Glomerular endothelial cell (primary cell): Measurements from ENCODE around the gene SLC19A2. TPM values are rescaled to one million over a fixed set of nuclear protein-coding genes. Genes with fewer than 3 reads are reported as not detected.
A peak's percentile ranks its signal among the peaks of the same experiment; 100 is the strongest.
"Not testable (repeated sequence)": the region's sequence is repeated elsewhere in the genome, so short reads cannot be mapped to it uniquely, and the experiment has no call there.

Source experiments
- DNase-seq: peaks from one replicate; pipeline ENCODE4 v3.0.0-alpha.2; 2011; ENCODE audit warnings: low read depth, low spot score; ENCODE audit errors: extremely low read depth
- total RNA-seq: library from RNA; depleted of rRNA; stranded (reverse); fragments of >200 nt; gene quantifications from 2 replicates; pipeline ENCODE4 v1.2.3, GENCODE V29; 2015

Gene SLC19A2
- total RNA-seq, 1 donor from 2014 or later = 4.0 TPM

DNA sequence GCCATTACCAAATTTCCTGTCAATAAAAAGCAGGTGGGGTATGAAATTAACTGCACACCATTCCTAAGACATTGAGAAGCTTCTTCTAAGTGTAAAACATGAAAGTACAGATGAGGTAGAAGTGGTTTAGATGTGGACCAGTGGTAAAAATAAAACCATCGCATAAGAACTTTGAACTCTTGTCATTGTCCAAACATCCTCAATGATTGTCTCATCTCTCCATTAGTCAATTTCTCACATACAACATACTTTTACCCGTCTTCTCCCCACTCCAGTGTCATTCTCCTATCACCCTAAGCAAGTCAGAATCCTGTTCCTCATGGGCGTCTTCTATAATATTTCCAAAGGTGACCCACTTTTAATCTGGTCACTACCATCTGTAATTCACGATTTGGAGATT, 24.3 kb upstream of the SLC19A2 start:
- DNase-seq = no peak

DNA sequence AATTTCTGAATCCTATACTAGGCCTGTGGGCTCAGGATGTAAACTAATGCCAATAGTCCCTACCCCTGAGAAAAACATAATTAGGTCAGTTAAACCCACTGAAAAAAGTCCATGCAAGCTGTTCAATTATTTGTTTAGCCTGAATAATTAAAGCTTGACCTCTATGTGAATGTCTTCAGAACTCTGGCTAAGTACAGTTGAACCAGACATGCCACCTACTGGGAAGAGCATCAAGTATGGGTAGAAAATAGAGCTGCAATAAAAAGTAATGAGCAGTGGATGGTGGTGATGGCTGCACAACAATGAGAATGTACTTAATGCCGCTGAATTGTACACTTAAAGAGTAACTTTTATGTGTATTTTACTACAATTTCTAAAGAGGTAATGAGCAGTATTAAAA, 23.6 kb upstream of the SLC19A2 start:
- no peak for DNase-seq

DNA sequence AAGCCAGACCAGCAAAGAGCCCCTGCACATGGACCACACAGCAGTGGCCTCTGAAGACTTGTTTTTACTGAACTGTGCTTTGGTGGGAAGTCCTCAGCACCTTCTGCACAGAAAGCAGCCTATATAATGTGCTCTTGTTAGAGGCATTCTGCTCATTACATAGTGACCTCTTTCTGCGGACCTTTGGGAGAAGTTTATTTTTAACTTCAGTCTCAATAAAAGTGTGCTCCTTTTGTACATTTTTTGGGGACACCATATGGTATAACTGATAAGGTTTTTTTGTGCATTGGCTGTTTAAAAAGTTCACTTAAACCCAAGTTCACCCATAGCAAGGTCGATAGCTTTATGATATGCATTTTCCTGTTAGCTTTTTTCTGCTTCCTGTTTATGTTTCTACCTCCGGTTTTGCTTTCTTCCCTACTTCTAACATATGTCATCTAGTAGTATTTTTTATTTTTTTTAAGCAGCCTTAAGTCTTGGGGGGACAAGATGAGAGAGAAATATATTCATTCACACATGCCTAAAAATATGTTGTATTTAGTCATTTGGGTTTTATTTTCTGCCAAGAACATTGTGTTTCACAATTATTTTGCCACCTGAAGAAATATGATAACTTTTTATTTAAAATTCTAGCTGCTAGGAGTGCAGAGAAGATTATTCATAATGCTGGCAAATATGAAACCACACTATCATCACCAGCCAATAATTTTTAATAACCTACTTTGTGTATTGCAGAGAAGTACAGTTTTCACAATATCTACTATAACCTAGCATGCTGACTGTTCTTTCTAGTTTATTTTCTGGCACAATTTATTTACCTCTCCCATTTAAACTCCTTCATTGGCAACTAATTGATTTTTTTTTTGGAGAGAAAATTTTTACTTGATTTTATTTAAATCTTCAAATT, 22.9 kb upstream of the SLC19A2 start:
- DNase-seq = no peak

DNA sequence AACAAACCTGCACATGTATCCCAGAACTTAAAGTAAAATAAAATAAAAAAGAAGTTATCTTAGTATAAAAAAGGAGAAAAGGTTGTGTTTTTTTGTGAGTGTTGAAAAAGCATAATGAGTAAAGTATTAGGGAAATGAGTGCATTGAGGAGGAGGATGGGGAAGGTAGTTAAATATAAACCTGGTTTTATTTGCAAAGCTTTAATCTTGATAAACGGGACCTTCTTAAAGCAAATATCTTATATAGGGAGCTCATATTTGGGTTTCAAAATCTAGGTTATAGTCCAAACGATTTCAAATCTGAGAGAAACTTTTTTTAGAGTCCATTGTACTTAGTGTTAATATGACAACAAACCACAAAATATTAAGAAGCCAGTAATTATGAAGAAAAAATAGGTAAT, 21.7 kb upstream of the SLC19A2 start:
- DNase-seq = no peak

DNA sequence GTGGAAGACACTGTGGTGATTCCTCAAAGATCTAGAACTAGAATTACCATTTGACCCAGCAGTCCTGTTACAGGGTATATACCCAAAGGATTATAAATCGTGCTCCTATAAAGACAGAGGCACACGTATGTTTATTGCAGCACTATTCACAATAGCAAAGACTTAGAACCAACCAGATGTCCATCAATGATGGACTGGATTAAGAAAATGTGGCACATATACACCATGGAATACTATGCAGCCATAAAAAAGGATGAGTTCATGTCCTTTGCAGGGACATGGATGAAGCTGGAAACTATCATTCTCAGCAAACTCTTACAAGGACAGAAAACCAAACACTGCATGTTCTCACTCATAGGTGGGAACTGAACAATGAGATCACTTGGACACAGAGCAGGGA, 17.9 kb upstream of the SLC19A2 start:
- not testable (repeated sequence) for DNase-seq

DNA sequence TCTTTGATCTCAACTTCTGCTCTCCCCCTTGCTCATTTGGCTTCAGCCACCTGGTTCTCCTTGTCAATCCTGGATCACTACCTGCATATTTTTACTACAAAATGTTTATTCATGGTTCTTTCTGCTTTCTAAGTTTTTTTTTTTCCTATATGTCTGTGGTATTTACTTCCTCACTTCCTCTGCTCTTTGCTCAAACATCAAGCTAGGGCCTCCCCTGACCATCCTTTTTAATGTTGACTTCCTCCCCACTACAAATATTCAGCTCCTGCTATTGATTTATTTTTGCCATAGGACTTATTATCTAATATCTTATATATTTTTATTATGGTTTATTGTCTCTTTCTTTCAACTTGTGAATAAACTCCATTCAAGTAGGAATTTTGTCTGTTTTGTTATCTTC, 14.1 kb upstream of the SLC19A2 start:
- DNase-seq = no peak

DNA sequence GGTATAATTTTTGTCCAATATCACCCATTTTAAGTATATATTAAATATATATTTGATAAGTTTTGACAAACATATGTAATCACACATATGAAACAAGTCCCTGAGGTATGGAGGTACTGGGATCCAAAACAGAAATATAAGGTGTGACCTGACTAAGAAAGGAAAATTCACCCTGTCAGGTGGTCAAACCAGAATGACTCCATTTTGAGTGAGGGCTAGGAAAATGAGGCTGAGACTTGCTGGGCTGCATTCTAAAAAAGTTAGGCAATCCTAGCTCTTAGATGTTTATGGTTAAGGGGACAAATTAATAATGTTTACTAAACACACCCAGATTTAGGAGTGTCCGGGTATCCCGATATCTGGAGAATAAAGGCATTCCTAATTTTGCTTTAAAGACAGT, 11.6 kb upstream of the SLC19A2 start:
- no peak for DNase-seq

DNA sequence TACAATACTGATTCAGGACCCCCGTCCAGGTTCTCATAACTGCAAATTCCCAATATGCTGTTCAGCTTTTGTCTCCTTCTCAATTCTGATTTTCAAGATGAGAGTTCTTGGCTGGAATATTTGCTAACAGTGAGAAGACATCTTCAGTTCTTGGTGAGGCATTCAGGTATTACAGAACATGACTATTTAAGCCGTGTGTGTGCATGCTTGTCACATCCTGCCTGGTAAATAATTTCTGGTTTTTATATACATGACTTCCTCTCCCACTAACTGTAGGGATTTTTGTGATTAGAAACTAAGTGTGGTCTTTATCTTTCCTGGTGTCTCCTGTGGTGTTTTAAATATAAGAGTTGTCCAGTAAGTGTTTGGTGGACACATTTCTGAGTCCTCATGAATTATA, 10.2 kb upstream of the SLC19A2 start:
- no peak for DNase-seq

DNA sequence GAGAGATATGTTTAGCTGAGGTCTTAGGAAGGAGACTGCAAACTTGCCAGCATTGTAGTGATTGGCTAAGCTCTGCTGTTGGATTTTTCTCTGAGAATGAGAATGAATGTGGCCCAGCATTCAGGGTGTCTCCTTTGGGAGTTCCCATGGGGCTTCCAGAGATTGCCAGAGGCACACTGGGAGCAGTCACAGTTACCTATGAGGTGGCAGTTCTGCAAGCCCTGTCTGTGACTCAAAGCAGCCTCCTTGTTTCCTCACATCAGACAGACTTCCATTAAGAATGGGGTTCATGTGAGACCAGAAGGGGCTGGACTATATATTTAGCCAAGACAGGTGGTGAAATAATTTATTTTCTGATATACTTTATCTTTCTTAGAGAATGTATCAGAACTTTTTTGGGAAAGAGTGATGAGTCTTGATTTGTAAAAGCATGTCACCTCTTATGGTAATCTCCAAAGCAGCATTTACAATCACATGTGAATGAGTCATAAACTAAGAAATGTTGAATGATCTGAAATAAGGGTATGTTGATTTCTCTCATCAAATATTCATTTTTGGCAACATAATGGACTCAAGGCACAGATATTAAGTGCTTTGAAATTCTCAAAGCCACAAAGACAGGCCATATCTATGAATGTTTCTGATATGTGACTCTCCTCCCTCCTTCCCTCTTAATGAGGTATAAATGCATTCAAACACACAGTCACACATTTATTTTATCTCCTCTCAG, 9.5 kb upstream of the SLC19A2 start:
- no peak for DNase-seq

DNA sequence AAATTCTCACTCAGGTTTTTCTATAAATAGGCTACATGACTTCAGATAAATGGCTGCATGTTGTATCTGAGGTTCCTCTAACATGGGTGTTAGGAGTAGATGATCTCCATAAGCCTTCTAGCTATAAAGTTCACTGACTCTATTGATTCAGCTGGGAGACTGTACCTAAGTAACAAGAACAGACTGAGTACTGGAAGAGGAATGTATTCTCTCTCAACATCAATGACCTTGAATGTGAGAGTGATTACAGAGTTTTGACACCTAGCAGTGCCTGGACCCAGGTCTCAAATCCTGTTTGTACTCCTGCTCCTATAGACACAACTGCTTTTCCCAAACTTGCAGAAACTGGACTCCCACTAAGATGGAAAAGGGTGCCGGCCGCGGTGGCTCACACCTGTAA, 8.6 kb upstream of the SLC19A2 start:
- no peak for DNase-seq

DNA sequence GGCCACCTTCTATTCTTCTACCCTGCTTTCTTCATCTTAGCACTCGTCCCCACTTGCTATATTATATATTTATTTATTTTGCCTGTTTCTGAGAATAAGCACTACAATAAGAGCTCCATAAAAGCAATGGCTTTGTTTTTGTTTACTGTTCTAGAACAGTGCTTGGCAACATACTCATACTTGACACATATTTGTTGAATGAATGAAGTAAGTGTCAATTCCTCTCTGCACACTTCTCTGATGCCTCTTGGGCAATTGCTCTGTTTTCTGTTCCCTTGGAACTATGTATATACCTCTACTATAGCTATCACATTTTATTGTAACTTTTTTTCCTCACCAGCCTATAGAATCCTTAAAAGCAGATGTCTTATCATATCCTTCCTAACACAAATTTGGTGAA, 7.5 kb upstream of the SLC19A2 start:
- no peak for DNase-seq

DNA sequence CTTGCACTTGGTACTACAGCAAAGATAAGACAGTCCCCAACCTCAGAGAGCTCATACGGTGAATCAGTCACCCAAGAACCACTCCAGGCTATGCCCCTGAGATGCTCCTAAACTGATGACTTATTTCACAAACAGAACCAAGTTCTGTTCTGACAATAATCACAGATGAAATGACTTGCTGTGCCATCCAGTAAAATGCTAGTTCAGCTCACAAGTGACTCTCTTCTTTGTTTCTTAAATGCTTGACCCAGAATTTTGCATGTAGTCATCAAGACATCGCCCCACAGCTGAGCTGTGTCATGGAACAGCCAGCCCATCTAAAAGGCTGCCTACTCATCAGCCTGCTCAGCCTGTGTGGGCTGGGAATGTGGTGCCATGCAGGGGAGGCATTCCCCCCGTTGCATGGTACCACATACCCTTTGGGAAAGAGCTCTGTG, 6.1 kb upstream of the SLC19A2 start:
- DNase-seq = no peak

DNA sequence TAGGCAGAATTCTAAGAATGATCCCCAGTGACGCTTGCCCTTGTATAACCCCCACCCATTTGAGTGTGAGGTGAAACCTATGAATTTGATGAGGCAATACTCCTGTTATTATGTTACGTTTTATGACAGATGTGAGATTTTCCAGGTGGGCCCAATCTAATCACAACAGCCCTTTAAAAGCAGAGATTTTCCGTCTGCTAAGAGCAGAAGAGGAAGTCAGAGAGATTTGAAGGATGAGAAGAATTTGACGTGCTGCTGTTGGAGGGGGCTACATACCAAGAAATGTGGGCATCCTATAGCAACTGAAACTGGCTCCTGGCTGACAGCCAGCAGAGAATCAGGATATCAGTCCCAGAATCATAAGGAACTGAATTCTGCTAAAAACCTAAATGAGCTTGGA, 2.4 kb upstream of the SLC19A2 start:
- DNase-seq = no peak

DNA sequence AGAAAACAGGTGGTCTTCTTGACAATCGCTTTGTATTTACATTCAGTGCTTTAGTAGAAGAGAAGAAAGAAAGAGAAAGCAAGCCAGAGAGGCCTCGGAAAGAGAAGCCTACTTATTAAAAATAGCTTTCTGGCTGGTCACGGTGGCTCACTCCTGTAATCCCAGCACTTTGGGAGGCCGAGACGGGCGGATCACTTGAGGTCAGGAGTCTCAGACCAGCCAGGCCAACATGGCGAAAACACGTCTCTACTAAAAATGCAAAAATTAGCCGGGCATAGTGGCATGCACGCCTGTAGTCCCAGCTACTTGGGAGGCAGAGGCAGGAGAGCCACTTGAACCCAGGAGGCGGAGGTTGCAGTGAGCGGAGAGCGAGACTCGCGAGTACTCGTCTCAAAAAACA, 1.8 kb upstream of the SLC19A2 start:
- no peak for DNase-seq

DNA sequence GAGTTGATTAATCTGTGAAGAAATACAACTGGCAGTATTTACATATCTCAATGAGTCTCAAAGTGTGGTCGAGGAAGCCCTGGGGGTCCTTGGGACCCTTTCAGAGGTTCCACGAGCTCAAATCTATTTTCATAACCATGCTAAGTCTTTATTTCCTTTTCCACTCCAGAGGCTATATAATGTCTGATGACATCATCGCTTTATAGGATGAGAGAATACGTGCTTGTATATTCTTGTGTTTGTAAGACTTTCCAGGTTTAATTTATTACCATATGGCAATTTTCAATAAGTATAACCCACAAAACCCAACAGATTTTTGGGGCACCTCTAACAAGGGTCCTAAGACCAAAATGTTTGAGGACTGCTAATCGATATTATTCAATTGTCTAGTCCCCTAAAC, 1.4 kb upstream of the SLC19A2 start:
- no peak for DNase-seq

DNA sequence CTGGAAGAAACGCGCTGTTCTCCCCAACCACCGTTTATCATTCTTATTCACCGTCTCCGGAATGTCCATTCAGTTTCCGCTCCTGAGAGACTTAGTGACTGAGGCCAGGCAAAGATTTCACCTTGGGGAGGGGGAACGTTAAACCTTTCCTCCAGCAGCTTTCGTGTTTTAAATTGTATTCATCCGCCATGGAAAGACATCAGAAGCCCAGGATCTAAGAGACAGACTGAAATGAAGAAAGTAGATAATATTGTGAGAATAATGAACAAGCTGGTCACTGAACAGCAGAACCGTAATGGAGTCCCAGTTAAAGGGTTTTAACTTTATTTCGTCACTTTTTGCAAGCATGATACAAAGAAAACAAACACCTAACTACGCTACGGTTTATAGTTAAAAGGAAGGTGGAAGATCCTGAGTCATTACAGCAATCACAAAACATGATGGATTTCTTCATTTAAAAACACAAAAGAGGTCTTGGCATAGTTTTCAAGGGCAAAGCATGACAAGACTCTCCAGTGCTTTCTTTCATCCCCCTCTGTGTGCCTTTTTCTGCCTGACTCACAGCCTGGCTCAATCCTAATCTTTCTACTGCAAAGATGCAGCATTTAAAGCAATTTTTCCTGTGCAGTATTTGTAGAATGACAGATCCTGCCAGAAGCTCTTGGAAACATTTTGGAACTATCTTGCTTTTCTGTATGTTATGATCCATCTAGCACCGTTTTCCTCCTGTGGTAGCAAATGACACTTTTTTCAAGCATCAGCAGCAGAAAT, 722 bp upstream of the SLC19A2 start:
- DNase-seq = peak; percentile 65

DNA sequence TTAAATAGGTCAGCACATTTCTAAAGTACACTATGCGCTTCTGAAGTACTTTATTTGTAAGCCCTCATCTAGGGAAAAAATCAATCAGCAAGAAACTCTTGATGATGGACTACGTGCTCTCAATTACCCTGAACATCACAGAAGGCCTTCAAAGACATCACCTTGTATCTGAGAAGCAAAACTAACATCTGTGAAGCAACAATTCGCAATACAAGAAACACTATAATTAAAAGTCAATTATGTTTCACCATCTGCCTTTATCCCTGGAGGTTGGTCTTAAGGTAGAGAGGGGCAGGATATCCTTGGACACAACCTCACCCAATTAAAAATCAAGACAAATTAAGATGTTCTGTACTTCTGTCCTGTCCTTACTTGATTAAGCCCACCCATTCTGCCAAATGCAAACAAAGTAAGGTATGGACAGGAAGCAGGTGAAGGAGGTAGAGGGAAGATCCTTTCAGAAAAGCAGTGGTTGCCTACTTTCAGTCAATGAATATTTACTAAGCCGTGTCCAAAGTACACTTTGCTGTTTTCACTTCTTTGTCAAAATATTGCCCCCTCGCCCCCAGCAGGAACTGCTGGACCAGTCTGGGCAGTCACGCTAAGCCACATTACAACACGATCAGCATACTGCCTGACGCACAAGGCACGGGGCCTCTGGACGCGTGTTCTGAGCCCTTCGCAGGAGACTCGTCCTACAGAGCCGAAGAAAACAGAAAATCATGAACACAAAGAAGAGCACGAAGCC, 887 bp downstream of the SLC19A2 start:
- DNase-seq = no peak

DNA sequence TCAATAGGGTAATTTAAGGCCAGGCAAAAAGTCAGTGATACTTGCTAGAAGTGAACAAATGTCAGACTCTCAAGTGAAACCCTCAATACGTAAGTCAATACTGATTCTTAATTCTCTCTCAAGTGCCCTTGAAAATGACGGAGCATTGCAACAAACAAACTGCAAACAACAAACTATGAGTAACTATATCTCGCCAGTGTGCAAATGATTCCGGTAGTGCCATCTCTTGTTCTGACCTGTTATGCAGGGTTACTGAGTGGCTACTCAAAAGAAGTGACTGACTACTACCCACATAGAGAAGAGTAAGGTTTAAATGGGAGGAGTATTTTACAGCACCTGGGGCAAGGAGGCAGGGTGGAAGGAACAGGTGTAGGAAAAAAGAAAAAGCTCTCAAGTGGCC, 1.6 kb downstream of the SLC19A2 start:
- no peak for DNase-seq

DNA sequence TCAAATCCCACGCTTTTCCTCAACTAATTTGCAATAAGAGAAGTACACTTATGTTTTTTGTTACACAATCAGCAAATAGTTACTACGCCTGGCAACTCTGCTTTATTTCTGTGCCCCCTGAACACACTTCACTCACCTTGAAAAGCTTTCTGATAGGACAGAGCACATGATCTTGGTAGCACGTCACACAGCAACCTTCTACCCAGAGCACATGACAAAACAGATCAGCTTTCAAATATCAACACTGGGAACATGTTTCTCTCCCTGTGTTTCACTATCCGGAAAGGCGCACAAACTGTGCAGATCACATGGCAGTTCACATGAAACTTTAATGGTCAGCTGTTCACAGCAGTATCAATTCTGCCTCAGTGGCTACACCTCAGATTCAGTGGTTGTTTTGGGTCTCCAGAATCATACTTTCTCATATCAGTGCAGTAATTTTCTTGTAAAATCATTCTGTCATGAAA, 2.2 kb downstream of the SLC19A2 start:
- no peak for DNase-seq

DNA sequence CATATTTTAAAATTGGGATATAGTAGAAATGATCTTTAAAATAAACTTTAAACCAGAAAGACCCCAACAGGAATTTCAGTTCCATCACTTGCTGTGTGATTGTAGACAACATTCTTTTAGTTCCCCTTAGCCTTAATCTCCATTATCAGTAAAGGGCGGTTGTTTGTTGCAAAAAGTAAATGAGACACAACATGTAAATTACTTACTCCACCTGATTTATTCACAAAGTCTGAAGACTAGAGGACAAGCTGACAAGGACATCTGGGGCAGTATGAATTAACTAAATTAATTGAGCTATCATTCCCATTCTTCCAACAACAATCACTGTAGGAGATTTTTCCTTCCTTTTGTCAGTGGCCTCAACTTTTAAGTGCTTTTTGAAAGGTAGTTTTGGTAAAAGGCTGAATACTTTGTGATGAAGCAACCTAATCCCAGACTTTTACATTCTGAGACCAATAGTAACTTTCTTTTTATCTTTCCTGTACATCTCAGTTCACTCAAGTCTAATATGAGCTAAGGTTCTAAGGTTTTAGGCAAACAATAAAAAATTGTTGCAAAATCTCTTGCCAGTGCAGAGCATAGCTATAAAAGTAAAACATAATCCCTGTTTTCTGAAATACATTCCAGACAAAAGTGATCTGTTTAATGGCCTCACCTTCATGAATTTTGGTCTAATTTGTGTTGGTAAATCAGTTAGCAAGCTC, 6.2 kb downstream of the SLC19A2 start:
- DNase-seq = no peak
